Muscle layer of duodenum (tissue), 2 donors: Measurements from ENCODE around the gene DIMT1.
A peak's percentile ranks its signal among the peaks of the same experiment; 100 is the strongest.

ENCODE experiments used
- H3K27ac ChIP-seq: one replicate; pipeline ENCODE4 v1.7.0; 2013; ENCODE audit warnings: mild to moderate bottlenecking, low read length
- H3K27me3 ChIP-seq: one replicate; pipeline ENCODE4 v1.7.0; 2013; ENCODE audit warnings: low read depth, mild to moderate bottlenecking, control low read depth, low read length
- H3K36me3 ChIP-seq, 2 donors: one replicate each; pipeline ENCODE4 v1.7.0; 2013; ENCODE audit warnings: low read length in 2 of 2, control low read depth in 1 of 2, mild to moderate bottlenecking in 1 of 2; ENCODE audit not compliant: insufficient read depth in 2 of 2, control insufficient read depth in 1 of 2
- H3K4me1 ChIP-seq, 2 donors: one replicate each; pipeline ENCODE4 v1.7.0; 2013; ENCODE audit warnings: low read length in 2 of 2, mild to moderate bottlenecking in 2 of 2, control low read depth in 1 of 2, moderate library complexity in 1 of 2; ENCODE audit not compliant: insufficient read depth in 2 of 2, control insufficient read depth in 1 of 2
- H3K4me3 ChIP-seq, 2 donors: one replicate each; pipeline ENCODE4 v1.7.0; 2013; ENCODE audit warnings: low read length in 2 of 2, low read depth in 1 of 2, mild to moderate bottlenecking in 1 of 2
- H3K9me3 ChIP-seq, 2 donors: one replicate each; pipeline ENCODE4 v1.7.0; 2013; ENCODE audit warnings: low read length in 2 of 2, control low read depth in 1 of 2, mild to moderate bottlenecking in 1 of 2; ENCODE audit not compliant: control insufficient read depth in 1 of 2
- donor health status: healthy.

The DIMT1 gene

DNA sequence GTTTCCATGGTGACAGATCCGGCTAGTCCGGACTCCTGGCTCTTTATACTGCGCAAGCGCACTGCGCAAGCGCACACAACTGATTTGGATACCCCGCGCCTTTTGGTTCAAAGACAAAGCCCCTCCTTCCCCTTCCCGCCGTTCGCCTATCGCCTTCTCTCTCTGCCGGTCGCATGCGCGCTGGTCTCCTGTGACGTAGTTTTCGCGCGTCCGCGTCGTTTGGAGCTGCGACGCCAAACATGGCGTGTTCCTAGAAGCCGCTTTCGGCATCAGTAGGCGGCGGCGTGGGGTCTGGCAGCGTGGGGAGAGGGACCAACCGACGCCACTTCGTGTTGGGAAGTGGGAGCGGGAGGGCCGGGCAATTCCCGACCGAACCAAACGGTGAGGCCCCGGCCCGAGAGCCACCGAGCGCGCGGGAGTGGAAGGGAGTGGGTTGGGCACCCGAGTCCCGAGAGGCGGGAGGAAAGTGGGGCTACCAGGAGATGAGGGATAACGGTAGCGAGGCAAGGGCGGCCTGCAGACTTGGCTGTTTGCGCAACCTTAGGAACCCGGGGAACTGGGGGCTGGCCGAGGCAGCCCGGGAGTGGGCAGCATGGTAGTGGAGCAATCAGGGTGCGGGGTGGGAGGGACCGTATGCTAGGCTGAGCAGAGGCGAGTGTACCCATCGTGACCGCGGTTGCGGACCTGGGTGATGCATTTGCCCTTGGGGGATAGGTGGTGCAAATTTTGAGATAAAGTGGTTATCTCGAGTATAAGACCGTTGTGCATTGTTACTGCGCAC lies 9.0 kb upstream of the DIMT1 start, which contains the start of gene IPO11:
IPO11 (plus strand) TSS at position 215 of the 781 bp plus-strand sequence. CDS start 24,517 bp downstream, outside the sequence.
- H3K27ac ChIP-seq: peak within 1 kb of the TSS; percentile 56
- peak within 1 kb of the TSS; percentile 93 to 100 for H3K4me3 ChIP-seq
- peaks cover 10 to 15% of the 10 kb centered on the region in 2 donors for H3K4me1 ChIP-seq
- H3K36me3 ChIP-seq: peaks cover 0 to under 1% of the 10 kb centered on the region in 2 donors
- no peaks in the 10 kb centered on the region for H3K9me3 ChIP-seq
- H3K27me3 ChIP-seq: no peaks in the 10 kb centered on the region

DNA sequence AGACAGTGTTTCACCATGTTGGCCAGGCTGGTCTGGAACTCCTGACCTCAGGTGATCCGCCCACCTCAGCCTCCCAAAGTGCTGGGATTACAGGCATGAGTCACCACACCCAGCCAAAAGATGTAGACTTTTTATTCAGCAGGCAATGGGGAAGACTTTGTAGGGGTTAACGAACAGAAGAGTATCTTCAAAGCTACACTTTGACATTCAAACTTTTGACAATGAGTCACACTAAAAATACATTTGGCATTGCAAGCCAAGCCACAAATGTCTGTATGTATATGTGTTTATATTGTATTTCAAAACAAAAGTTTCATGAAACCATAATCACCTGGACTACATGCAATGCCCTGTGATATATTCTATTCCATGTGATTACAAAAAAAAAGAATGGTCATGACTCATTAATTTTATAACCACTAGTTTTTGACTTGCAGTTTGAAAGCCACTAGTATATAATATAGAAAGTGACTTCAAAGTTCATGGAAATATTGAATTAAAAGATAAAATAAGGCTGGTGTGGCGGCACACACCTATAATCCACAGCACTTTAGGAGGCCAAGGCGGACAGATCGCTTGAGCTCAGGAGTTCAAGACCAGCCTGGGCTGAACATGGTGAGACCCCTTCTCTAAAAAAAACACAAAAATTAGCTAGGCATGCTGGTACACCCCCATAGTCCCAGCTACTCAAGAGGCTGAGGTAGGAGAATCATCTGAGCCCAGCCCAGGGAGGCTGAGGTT lies 8.3 kb downstream of the DIMT1 start:
- Histone ChIP-seq H3K4me3 (no peak overlapping the region), H3K27me3 (no peaks in the 10 kb centered on the region), H3K9me3 (no peaks in the 10 kb centered on the region), H3K4me1 (no peaks in the 10 kb centered on the region), H3K36me3 (peaks cover 36 to 58% of the 10 kb centered on the region in 2 donors), H3K27ac (no peak overlapping the region)

DNA sequence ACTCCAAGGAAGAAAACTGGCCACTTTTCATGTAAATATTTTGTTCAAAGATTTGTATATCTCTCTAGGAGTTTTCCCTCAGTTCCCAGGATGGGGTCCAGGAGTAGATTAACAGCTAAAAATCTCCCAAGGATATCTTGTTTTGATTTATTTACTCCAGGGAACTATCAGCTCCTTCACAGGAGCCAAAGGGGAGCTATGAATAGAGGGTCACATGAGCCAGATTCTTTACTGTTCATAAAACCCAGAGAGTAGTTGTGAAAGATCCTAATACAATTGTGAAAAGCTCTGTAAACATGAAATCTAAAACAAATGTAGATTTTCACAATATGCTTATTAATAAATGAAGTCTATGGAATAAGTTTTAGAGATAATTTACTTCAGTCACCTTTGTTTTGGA lies 16.9 kb downstream of the DIMT1 start:
- Histone ChIP-seq H3K36me3 (peaks cover 36 to 44% of the 10 kb centered on the region in 2 donors), H3K27ac (no peak overlapping the region), H3K9me3 (no peaks in the 10 kb centered on the region), H3K4me3 (no peak overlapping the region), H3K4me1 (no peaks in the 10 kb centered on the region), H3K27me3 (no peaks in the 10 kb centered on the region)

DNA sequence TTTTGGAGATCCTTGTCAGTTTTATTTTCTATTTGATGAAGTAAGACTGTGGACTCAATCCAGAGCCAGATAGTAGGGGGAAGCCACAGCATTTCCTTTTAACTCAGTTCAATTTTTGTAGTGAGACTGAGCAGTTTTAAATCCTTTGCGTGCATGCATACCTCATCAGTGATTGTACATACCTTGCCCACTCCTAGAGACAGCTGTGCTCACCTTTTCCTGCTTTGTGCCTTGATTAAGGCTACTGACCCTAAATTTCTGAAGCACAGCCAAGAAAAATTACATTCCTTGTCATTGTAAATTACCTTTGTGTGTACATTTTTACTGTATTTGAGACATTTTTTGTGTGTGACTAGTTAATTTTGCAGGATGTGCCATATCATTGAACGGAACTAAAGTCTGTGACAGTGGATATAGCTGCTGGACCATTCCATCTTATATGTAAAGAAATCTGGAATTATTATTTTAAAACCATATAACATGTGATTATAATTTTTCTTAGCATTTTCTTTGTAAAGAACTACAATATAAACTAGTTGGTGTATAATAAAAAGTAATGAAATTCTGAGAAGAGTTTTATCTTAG lies 17.8 kb downstream of the DIMT1 start:
- H3K27me3 ChIP-seq: no peaks in the 10 kb centered on the region
- no peak overlapping the region for H3K27ac ChIP-seq
- peaks cover 45 to 48% of the 10 kb centered on the region in 2 donors for H3K36me3 ChIP-seq
- H3K4me3 ChIP-seq: no peak overlapping the region
- no peaks in the 10 kb centered on the region for H3K9me3 ChIP-seq
- no peaks in the 10 kb centered on the region for H3K4me1 ChIP-seq

DNA sequence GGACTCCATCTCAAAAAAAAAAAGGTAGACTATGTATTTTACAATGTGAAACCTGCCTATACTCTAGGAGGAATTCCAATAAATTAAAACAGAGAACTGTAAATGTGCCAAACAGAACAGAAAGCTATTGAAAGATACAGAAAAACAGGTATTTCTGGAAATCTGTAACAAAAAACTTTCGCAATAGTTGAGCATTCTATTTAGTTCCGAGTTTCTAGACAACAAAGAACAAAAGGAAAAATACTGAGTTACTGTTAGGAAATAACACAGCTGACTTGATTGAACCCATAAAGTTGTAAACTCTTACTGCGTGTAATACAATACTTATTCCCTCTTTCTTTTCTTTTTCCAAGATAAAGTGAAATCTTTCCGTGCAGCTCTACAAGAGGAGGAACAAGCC lies 18.6 kb downstream of the DIMT1 start:
- no peaks in the 10 kb centered on the region for H3K9me3 ChIP-seq
- no peak overlapping the region for H3K4me3 ChIP-seq
- H3K27me3 ChIP-seq: no peaks in the 10 kb centered on the region
- H3K36me3 ChIP-seq: peaks cover 43 to 49% of the 10 kb centered on the region in 2 donors
- H3K27ac ChIP-seq: no peak overlapping the region
- H3K4me1 ChIP-seq: no peaks in the 10 kb centered on the region

DNA sequence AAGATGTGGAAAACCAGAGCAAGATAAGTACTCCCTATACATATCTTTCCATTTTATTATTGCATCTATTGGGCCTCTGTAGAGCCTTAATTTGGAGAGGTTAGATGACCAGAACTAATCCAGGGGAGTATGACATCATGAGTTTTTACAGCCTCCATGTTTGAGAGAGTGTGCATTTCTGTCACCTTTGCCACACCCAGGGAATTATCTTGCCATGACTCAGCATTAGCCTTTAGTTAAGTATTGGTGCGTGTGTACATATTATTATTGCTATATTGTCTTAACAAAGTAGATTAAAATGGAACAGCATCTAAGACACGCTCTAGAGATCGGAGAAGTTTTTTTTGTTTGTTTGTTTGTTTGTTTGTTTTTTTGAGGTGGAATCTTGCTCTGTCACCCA lies 27.6 kb downstream of the DIMT1 start:
- H3K4me1 ChIP-seq: no peaks in the 10 kb centered on the region

DNA sequence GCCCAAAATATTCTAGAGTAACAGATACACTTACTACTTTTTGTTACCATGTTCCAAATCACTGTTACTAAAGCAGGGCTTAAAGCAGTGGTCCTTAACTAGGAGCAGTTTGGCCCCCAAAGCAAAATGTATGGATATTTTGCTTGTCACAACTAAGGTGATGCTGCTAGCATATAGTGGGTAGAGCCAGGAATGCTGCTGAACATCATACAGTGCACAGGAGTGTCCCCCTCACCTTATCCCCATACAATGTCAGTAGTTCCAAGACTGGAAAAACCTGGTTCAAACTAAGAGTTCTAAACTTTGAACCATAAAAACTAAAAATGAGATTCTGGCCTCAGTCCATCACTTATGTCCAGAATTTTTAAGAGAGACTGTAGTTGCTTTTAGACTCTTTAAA lies 28.1 kb downstream of the DIMT1 start:
- Histone ChIP-seq H3K9me3 (no peaks in the 10 kb centered on the region), H3K4me3 (no peak overlapping the region), H3K4me1 (no peaks in the 10 kb centered on the region), H3K27me3 (no peaks in the 10 kb centered on the region), H3K36me3 (peaks cover 16 to 42% of the 10 kb centered on the region in 2 donors), H3K27ac (no peak overlapping the region)

More for the DNA sequence above, 27.6 kb downstream of the DIMT1 start:
- Histone ChIP-seq H3K9me3 (no peaks in the 10 kb centered on the region), H3K4me3 (no peak overlapping the region), H3K27ac (no peak overlapping the region), H3K27me3 (no peaks in the 10 kb centered on the region), H3K36me3 (peaks cover 18 to 46% of the 10 kb centered on the region in 2 donors)

DNA sequence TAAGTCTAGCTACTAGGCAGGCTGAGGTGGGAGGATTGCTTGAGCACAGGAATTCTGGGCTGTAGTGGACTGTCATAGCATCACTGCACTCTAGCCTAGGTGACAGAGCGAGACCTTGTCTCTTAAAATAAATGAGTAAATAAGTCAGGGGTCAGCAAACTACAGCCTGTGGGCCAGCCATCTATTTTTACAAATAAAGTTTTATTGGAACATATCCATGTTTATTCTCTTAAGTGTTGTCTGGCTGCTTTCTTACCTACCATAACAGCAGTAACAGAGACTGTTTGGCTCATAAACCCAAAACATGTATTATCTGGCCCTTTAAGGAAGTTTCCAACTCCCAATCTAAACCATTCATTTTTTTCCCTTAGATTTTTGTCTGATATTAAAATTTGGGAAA lies 29.6 kb downstream of the DIMT1 start:
- no peaks in the 10 kb centered on the region for H3K4me1 ChIP-seq
- H3K27ac ChIP-seq: no peak overlapping the region
- no peak overlapping the region for H3K4me3 ChIP-seq
- H3K9me3 ChIP-seq: no peaks in the 10 kb centered on the region
- no peaks in the 10 kb centered on the region for H3K27me3 ChIP-seq
- H3K36me3 ChIP-seq: peaks cover 13 to 33% of the 10 kb centered on the region in 2 donors

DNA sequence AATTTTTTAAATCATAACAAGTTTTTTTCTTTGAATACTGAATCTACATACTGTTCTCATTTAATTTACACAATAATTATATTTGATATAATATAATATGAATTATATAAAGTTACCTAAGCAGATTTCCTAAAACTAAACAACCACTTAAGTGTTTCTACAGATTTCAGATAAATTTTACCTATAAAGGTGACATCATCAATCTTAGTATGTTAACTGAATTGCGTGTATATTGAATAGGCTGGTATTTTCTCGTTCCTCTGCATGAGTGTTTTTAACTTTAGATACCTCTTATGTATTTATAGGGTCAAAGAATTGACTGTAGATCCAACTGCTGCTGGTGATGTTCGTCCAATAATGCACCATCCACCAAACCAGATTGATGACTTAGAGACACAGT lies 30.3 kb downstream of the DIMT1 start:
- peaks cover 13 to 25% of the 10 kb centered on the region in 2 donors for H3K36me3 ChIP-seq

DNA sequence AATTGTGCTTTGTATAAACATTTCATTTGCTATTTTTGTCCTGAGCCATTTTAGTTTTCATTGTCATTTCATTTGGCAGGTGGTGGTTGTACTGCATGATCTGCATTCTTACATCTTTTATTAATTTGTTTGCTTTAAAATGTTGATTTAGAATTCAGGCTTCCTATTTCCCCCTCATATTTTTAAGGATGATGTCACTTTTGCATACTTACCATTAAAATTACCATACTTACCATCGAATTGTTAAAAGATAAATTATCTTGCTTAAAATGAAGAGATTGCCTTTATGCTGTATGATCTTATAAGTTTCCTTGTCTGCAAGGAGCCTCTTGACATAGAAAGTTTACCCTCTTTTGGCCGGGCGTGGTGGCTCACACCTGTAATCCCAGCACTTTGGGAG lies 31.1 kb downstream of the DIMT1 start:
- H3K36me3 ChIP-seq: peaks cover 13 to 24% of the 10 kb centered on the region in 2 donors
- no peak overlapping the region for H3K4me3 ChIP-seq
- no peaks in the 10 kb centered on the region for H3K27me3 ChIP-seq
- H3K4me1 ChIP-seq: no peaks in the 10 kb centered on the region
- H3K9me3 ChIP-seq: no peaks in the 10 kb centered on the region
- H3K27ac ChIP-seq: no peak overlapping the region

More for the DNA sequence above, 30.3 kb downstream of the DIMT1 start:
- no peaks in the 10 kb centered on the region for H3K27me3 ChIP-seq
- H3K4me1 ChIP-seq: no peaks in the 10 kb centered on the region
- no peaks in the 10 kb centered on the region for H3K9me3 ChIP-seq
- no peak overlapping the region for H3K27ac ChIP-seq
- no peak overlapping the region for H3K4me3 ChIP-seq

DNA sequence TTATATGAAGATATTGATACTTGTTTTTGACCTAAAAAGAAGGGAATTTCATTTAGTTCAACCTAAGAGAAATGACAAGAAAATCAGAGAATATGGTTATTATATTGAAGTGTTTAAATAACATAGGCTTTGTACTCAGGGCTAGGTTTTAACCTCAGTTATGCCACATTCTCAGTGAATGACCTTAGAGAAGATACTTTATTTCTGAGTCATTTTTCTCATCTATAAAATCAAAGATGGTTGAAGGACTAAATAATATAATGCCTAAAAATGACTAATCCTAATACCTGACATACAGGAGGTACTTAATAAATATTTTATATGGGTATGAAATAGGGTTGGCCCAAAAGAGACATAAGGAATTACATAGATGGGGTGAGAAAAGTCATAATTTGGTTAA lies 32.3 kb downstream of the DIMT1 start:
- no peaks in the 10 kb centered on the region for H3K9me3 ChIP-seq
- H3K27me3 ChIP-seq: no peaks in the 10 kb centered on the region
- no peaks in the 10 kb centered on the region for H3K4me1 ChIP-seq
- H3K36me3 ChIP-seq: peaks cover 13 to 25% of the 10 kb centered on the region in 2 donors
- no peak overlapping the region for H3K4me3 ChIP-seq
- H3K27ac ChIP-seq: no peak overlapping the region
